ENCODE data around the gene SHROOM4. TPM values are rescaled to one million over a fixed set of nuclear protein-coding genes. Genes with fewer than 3 reads are reported as not detected.

The SHROOM4 gene
- total RNA-seq, 6 experiments from 2014 or later: not detected

GRCh38 chrX:50677789-50678188, 136.2 kb downstream of the SHROOM4 start:
- no peaks in the 10 kb centered on the region for H3K36me3 Mint-ChIP-seq (ENCODE audit: low read depth)
- no peak for TF ChIP-seq CTCF (IDR thresholded peaks at IDR 0.05)
- H3K4me1 Mint-ChIP-seq (ENCODE audit: low read depth): no peaks in the 10 kb centered on the region
- no peak overlapping the region for H3K27ac Mint-ChIP-seq
- H3K9me3 Mint-ChIP-seq: no peaks in the 10 kb centered on the region
- DNase-seq: no peak
- no peak overlapping the region for H3K4me3 Mint-ChIP-seq
- no peaks in the 10 kb centered on the region for H3K27me3 Mint-ChIP-seq (ENCODE audit: insufficient read depth)

- H3K4me1 Mint-ChIP-seq (ENCODE audit: low read depth): no peaks in the 10 kb centered on the region
- TF ChIP-seq CTCF (IDR thresholded peaks at IDR 0.05): no peak
- no peak overlapping the region for H3K27ac Mint-ChIP-seq
- H3K27me3 Mint-ChIP-seq (ENCODE audit: insufficient read depth): no peaks in the 10 kb centered on the region
- DNase-seq: no peak
- H3K36me3 Mint-ChIP-seq (ENCODE audit: low read depth): no peaks in the 10 kb centered on the region
- H3K4me3 Mint-ChIP-seq: no peak overlapping the region
- H3K9me3 Mint-ChIP-seq: no peaks in the 10 kb centered on the region
These were observed 142.3 kb downstream of the SHROOM4 start for GRCh38 chrX:50671661-50672060.

GRCh38 chrX:50668860-50669259, 145.1 kb downstream of the SHROOM4 start:
- no peak for TF ChIP-seq CTCF (IDR thresholded peaks at IDR 0.05)
- no peak overlapping the region for H3K4me3 Mint-ChIP-seq
- no peaks in the 10 kb centered on the region for H3K27me3 Mint-ChIP-seq (ENCODE audit: insufficient read depth)
- H3K9me3 Mint-ChIP-seq: no peaks in the 10 kb centered on the region
- no peaks in the 10 kb centered on the region for H3K36me3 Mint-ChIP-seq (ENCODE audit: low read depth)
- H3K4me1 Mint-ChIP-seq (ENCODE audit: low read depth): no peaks in the 10 kb centered on the region
- DNase-seq: no peak
- H3K27ac Mint-ChIP-seq: no peak overlapping the region

GRCh38 chrX:50648156-50648555, 165.8 kb downstream of the SHROOM4 start:
- DNase-seq: no peak
- H3K4me3 Mint-ChIP-seq: no peak overlapping the region

GRCh38 chrX:50644496-50644895, 169.5 kb downstream of the SHROOM4 start:
- H3K27me3 Mint-ChIP-seq (ENCODE audit: insufficient read depth): peaks cover 2% of the 10 kb centered on the region; the same call in 1 of the 2 replicates
- H3K27ac Mint-ChIP-seq: no peak overlapping the region
- DNase-seq: no peak
- H3K4me3 Mint-ChIP-seq: no peak overlapping the region
- no peak for TF ChIP-seq CTCF (IDR thresholded peaks at IDR 0.05)
- H3K36me3 Mint-ChIP-seq (ENCODE audit: low read depth): no peaks in the 10 kb centered on the region
- H3K4me1 Mint-ChIP-seq (ENCODE audit: low read depth): no peaks in the 10 kb centered on the region
- no peaks in the 10 kb centered on the region; the same call in 1 of the 2 replicates for H3K9me3 Mint-ChIP-seq

More at GRCh38 chrX:50648156-50648555, 165.8 kb downstream of the SHROOM4 start:
- no peak for TF ChIP-seq CTCF (IDR thresholded peaks at IDR 0.05)
- Mint-ChIP-seq H3K9me3 (no peaks in the 10 kb centered on the region), H3K27me3 (ENCODE audit: insufficient read depth) (no peaks in the 10 kb centered on the region), H3K4me1 (ENCODE audit: low read depth) (no peaks in the 10 kb centered on the region), H3K36me3 (ENCODE audit: low read depth) (no peaks in the 10 kb centered on the region), H3K27ac (no peak overlapping the region)

Measured in HFFc6 (cell line).